Measurements from ENCODE around the gene CD200R1. TPM values are rescaled to one million over a fixed set of nuclear protein-coding genes. Genes with fewer than 3 reads are reported as not detected.

Gene CD200R1
- total and polyA plus RNA-seq, 2 of the 13 experiments (the other 11 are each of a cell fraction or from before 2014, with no cell fraction given): 0.04 TPM; not detected in 1

- TF ChIP-seq MYPOP (CRISPR knock-in tag; IDR thresholded peaks at IDR 0.05) (no peak; the same call in 1 of the 2 replicates), CEBPZ (IDR thresholded peaks at IDR 0.05; ENCODE audit: low read length) (no peak), ZNF24 (IDR thresholded peaks at IDR 0.05) (no peak), AGO2 (optimal IDR thresholded peaks at IDR 0.05; ENCODE audit: low read depth, low read length) (peak; percentile 73), FOXP4 (CRISPR knock-in tag; IDR thresholded peaks at IDR 0.05) (peak; percentile 33; the same call in 1 of the 2 replicates), E2F5 (CRISPR knock-in tag; conservative IDR thresholded peaks at IDR 0.05) (no peak), NR2F1 (CRISPR knock-in tag; IDR thresholded peaks at IDR 0.05) (peak in 1 of 2 experiments; percentile 29; a peak in 1 of 4 replicates), DMAP1 (CRISPR knock-in tag; IDR thresholded peaks at IDR 0.05) (peak; percentile 90), PRDM4 (CRISPR knock-in tag; IDR thresholded peaks at IDR 0.05; ENCODE audit: borderline replicate concordance) (no peak), ATAD3A (CRISPR knock-in tag; IDR thresholded peaks at IDR 0.05) (no peak), SPEN (CRISPR knock-in tag; IDR thresholded peaks at IDR 0.05; ENCODE audit: low read depth) (peak; percentile 89), ZMYM3 (CRISPR knock-in tag; IDR thresholded peaks at IDR 0.05) (peak; percentile 50; the same call in 1 of the 2 replicates), ARID3A (IDR thresholded peaks at IDR 0.05; ENCODE audit: low read depth, low read length) (no peak), ZKSCAN1 (IDR thresholded peaks at IDR 0.05; ENCODE audit: low read length) (no peak), ZBTB8A (CRISPR knock-in tag; IDR thresholded peaks at IDR 0.05; ENCODE audit: borderline replicate concordance, low read depth) (no peak), NAIF1 (CRISPR knock-in tag; IDR thresholded peaks at IDR 0.05; ENCODE audit: borderline replicate concordance) (0 out of 2 replicates have a peak, but pooled peaks have one; percentile 44)
These were observed 44.6 kb upstream of the CD200R1 start (continued) for GRCh38 chr3:113019182-113020137.

All from HepG2 (cell line).